HG02870 (cell line): Measurements from ENCODE around the gene PIK3R2.
A peak's percentile ranks its signal among the peaks of the same experiment; 100 is the strongest.
"Not testable (repeated sequence)": the region's sequence is repeated elsewhere in the genome, so short reads cannot be mapped to it uniquely, and the experiment has no call there.

ENCODE experiments used
- ATAC-seq: cut with Tn5 transposase; IDR thresholded peaks from one replicate; pipeline ENCODE4 v1.9.1; 2021; ENCODE audit warnings: mild to moderate bottlenecking, moderate library complexity; ENCODE audit not compliant: unreplicated experiment

PIK3R2 gene

GRCh38 chr19:18152442-18152816, 534 bp upstream of the PIK3R2 start:
- peak; percentile 61 for ATAC-seq

GRCh38 chr19:18153556-18154134, 682 bp downstream of the PIK3R2 start:
- ATAC-seq: no peak

- ATAC-seq: no peak
Observed at GRCh38 chr19:18155095-18156087, 2.4 kb downstream of the PIK3R2 start.

GRCh38 chr19:18156268-18156667, 3.3 kb downstream of the PIK3R2 start:
- no peak for ATAC-seq

GRCh38 chr19:18156841-18157464, 4.0 kb downstream of the PIK3R2 start:
- no peak for ATAC-seq

GRCh38 chr19:18157465-18158063, 4.6 kb downstream of the PIK3R2 start:
- no peak for ATAC-seq

- ATAC-seq: no peak
Observed at GRCh38 chr19:18158467-18158866, 5.5 kb downstream of the PIK3R2 start.

GRCh38 chr19:18159059-18159616, 6.2 kb downstream of the PIK3R2 start:
- not testable (repeated sequence) for ATAC-seq

- no peak for ATAC-seq
Observed at GRCh38 chr19:18159810-18160209, 6.8 kb downstream of the PIK3R2 start.

- ATAC-seq: no peak
Observed at GRCh38 chr19:18160493-18160970, 7.6 kb downstream of the PIK3R2 start.

- ATAC-seq: no peak
Observed at GRCh38 chr19:18160971-18161635, 8.1 kb downstream of the PIK3R2 start.

GRCh38 chr19:18161636-18162002, 8.7 kb downstream of the PIK3R2 start:
- ATAC-seq: no peak

GRCh38 chr19:18164072-18164471, 11.1 kb downstream of the PIK3R2 start:
- ATAC-seq: no peak

- ATAC-seq: no peak
Observed at GRCh38 chr19:18165794-18166544, 13.0 kb downstream of the PIK3R2 start.

GRCh38 chr19:18167011-18167410, 14.0 kb downstream of the PIK3R2 start:
- ATAC-seq: no peak

GRCh38 chr19:18167975-18168645, 15.1 kb downstream of the PIK3R2 start:
- no peak for ATAC-seq

- no peak for ATAC-seq
Observed at GRCh38 chr19:18168673-18169381, 15.9 kb downstream of the PIK3R2 start.

GRCh38 chr19:18170714-18171255, 17.8 kb downstream of the PIK3R2 start:
- no peak for ATAC-seq
